ENCODE data around the gene SIAH2. TPM values are rescaled to one million over a fixed set of nuclear protein-coding genes. Genes with fewer than 3 reads are reported as not detected.

SIAH2 gene
- total and polyA plus RNA-seq, 9 of the 15 experiments (the other 6 are each of a cell fraction or from before 2014, with no cell fraction given), result 4.8 to 39.0 (median 29.9) TPM

GRCh38 chr3:150737874-150738679, 24.9 kb downstream of the SIAH2 start (continued):
- TF ChIP-seq AFF1 (IDR thresholded peaks at IDR 0.05; ENCODE audit: low read depth in 1 of 2, partially characterized antibody in 2 of 2) (peak in 1 of 2 experiments; percentile 14), ADNP (tag; IDR thresholded peaks at IDR 0.05) (peak; percentile 10; the same call in 1 of the 2 replicates), ZNF444 (CRISPR knock-in tag; IDR thresholded peaks at IDR 0.05) (no peak), ZNF79 (CRISPR knock-in tag; IDR thresholded peaks at IDR 0.05; ENCODE audit: low read depth) (no peak), EP300 (IDR thresholded peaks at IDR 0.05; ENCODE audit: low read length) (peak; percentile 83; the same call in 1 of the 2 replicates), DPF2 (IDR thresholded peaks at IDR 0.05) (peak; percentile 97), PBX2 (CRISPR knock-in tag; IDR thresholded peaks at IDR 0.05; ENCODE audit: low read depth) (no peak), PBX2 (tag; conservative IDR thresholded peaks at IDR 0.05; ENCODE audit: low read depth) (peak; percentile 74), RCOR1 (IDR thresholded peaks at IDR 0.05; ENCODE audit: borderline replicate concordance in 1 of 2, low read depth in 2 of 2, low read length in 2 of 2) (peak; percentile 80 to 92), MAFK (IDR thresholded peaks at IDR 0.05; ENCODE audit: low read length) (0 out of 2 replicates have a peak, but pooled peaks have one; percentile 2), MTA2 (IDR thresholded peaks at IDR 0.05; ENCODE audit: low read depth) (peak; percentile 84)
- TF ChIP-seq, protein P1, sequence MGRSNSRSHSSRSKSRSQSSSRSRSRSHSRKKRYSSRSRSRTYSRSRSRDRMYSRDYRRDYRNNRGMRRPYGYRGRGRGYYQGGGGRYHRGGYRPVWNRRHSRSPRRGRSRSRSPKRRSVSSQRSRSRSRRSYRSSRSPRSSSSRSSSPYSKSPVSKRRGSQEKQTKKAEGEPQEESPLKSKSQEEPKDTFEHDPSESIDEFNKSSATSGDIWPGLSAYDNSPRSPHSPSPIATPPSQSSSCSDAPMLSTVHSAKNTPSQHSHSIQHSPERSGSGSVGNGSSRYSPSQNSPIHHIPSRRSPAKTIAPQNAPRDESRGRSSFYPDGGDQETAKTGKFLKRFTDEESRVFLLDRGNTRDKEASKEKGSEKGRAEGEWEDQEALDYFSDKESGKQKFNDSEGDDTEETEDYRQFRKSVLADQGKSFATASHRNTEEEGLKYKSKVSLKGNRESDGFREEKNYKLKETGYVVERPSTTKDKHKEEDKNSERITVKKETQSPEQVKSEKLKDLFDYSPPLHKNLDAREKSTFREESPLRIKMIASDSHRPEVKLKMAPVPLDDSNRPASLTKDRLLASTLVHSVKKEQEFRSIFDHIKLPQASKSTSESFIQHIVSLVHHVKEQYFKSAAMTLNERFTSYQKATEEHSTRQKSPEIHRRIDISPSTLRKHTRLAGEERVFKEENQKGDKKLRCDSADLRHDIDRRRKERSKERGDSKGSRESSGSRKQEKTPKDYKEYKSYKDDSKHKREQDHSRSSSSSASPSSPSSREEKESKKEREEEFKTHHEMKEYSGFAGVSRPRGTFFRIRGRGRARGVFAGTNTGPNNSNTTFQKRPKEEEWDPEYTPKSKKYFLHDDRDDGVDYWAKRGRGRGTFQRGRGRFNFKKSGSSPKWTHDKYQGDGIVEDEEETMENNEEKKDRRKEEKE (IDR thresholded peaks at IDR 0.05; ENCODE audit: borderline replicate concordance in 1 of 2, control insufficient read depth in 1 of 2, low read depth in 2 of 2, low read length in 1 of 2), result peak in 1 of 2 experiments; percentile 71; a peak in 1 of 4 replicates
